Sigmoid colon (tissue), 4 donors: ENCODE data around the gene SLC35G2.

Source experiments
- EP300 ChIP-seq, 4 donors: sonication (generic); formaldehyde crosslinking; IDR thresholded peaks; one replicate each; pipeline ENCODE4 v1.6.1; 2017; ENCODE audit warnings: antibody characterized with exemption in 4 of 4
- POLR2A ChIP-seq, 2 donors: fragments of 450-650 bp; IDR thresholded peaks; one replicate each; pipeline ENCODE4 v1.6.1; 2016; ENCODE audit warnings: antibody characterized with exemption in 2 of 2, mild to moderate bottlenecking in 2 of 2, moderate library complexity in 2 of 2
- POLR2AphosphoS5 ChIP-seq, 4 donors: sonication (generic); formaldehyde crosslinking; IDR thresholded peaks; one replicate each; pipeline ENCODE4 v1.6.1; 2017; ENCODE audit warnings: antibody characterized with exemption in 4 of 4
- TF ChIP-seq, protein P1 (sequence below), 4 experiments: fragments of 450-650 bp in 3 of 4; fragments of 200-600 bp in 1 of 4; IDR thresholded peaks; one replicate each; pipeline ENCODE4 v1.5.1; 2016 to 2019; ENCODE audit warnings: antibody characterized with exemption in 4 of 4, mild to moderate bottlenecking in 3 of 4, moderate library complexity in 2 of 4

DNA sequence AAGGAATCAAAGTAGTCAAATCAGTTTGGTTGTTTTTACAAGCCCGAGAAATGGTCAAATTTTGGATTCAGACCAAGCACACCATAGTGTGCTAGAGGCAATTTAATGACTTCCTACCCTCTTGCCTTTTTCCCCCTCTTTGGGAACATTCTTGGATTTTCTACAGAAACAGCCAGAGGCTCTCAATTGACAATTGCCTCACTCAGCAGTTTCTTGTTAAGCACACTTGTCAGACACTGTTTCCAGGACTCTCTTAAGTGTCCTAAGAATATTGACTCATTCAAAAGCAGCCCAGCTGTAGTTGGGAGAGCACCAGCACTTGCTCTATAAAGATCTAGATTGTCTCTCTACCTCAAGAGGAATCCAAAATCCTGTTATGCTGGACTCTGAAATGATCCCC is 1.5 kb upstream of the SLC35G2 start:
- TF ChIP-seq POLR2A (IDR thresholded peaks at IDR 0.05) (no peak), EP300 (IDR thresholded peaks at IDR 0.05) (no peak), POLR2AphosphoS5 (IDR thresholded peaks at IDR 0.05) (no peak)
- TF ChIP-seq, protein P1, sequence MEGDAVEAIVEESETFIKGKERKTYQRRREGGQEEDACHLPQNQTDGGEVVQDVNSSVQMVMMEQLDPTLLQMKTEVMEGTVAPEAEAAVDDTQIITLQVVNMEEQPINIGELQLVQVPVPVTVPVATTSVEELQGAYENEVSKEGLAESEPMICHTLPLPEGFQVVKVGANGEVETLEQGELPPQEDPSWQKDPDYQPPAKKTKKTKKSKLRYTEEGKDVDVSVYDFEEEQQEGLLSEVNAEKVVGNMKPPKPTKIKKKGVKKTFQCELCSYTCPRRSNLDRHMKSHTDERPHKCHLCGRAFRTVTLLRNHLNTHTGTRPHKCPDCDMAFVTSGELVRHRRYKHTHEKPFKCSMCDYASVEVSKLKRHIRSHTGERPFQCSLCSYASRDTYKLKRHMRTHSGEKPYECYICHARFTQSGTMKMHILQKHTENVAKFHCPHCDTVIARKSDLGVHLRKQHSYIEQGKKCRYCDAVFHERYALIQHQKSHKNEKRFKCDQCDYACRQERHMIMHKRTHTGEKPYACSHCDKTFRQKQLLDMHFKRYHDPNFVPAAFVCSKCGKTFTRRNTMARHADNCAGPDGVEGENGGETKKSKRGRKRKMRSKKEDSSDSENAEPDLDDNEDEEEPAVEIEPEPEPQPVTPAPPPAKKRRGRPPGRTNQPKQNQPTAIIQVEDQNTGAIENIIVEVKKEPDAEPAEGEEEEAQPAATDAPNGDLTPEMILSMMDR (IDR thresholded peaks at IDR 0.05): no peak
